HFFc6 (cell line): ENCODE measurements around the gene SCYGR6. TPM values are rescaled to one million over a fixed set of nuclear protein-coding genes. Genes with fewer than 3 reads are reported as not detected.
A peak's percentile ranks its signal among the peaks of the same experiment; 100 is the strongest.
"Not testable (repeated sequence)": the region's sequence is repeated elsewhere in the genome, so short reads cannot be mapped to it uniquely, and the experiment has no call there.

Source experiments
- DNase-seq: peaks from one replicate; pipeline ENCODE4 v3.0.0-alpha.2; 2018
- H3K27ac Mint-ChIP-seq: 2 replicates; pipeline ENCODE4 v1.8.0; 2020; ENCODE audit warnings: mild to moderate bottlenecking, mixed read lengths
- H3K27me3 Mint-ChIP-seq: 2 replicates; pipeline ENCODE4 v1.8.0; 2021; ENCODE audit warnings: mild to moderate bottlenecking, moderate library complexity, mixed read lengths; ENCODE audit not compliant: insufficient read depth
- H3K36me3 Mint-ChIP-seq: 2 replicates; pipeline ENCODE4 v1.8.0; 2021; ENCODE audit warnings: low read depth, mixed read lengths
- H3K4me1 Mint-ChIP-seq: 2 replicates; pipeline ENCODE4 v1.8.0; 2020; ENCODE audit warnings: low read depth, mixed read lengths
- H3K4me3 Mint-ChIP-seq: 2 replicates; pipeline ENCODE4 v1.8.0; 2020; ENCODE audit warnings: mild to moderate bottlenecking, moderate library complexity, mixed read lengths
- H3K9me3 Mint-ChIP-seq: 2 replicates; pipeline ENCODE4 v1.8.0; 2020; ENCODE audit warnings: mild to moderate bottlenecking, mixed read lengths
- total RNA-seq, 6 experiments: library from RNA; stranded (reverse); fragmentation: NEBNext Ultra II Directional; extraction: Animal tissue kit (Norgen Biotek cat#: 25700); gene quantifications; 2 replicates in 1 of 6; 3 replicates in 5 of 6; pipeline ENCODE4 v1.2.3, GENCODE V29; 2021
- TF ChIP-seq, protein P1 (sequence below): fragments of 200-600 bp; sonication (generic); IDR thresholded peaks from 2 replicates; pipeline ENCODE4 v1.5.0; 2021; ENCODE audit warnings: antibody characterized with exemption, mild to moderate bottlenecking

Gene SCYGR6
- total RNA-seq, 6 experiments from 2014 or later, result not detected

DNA sequence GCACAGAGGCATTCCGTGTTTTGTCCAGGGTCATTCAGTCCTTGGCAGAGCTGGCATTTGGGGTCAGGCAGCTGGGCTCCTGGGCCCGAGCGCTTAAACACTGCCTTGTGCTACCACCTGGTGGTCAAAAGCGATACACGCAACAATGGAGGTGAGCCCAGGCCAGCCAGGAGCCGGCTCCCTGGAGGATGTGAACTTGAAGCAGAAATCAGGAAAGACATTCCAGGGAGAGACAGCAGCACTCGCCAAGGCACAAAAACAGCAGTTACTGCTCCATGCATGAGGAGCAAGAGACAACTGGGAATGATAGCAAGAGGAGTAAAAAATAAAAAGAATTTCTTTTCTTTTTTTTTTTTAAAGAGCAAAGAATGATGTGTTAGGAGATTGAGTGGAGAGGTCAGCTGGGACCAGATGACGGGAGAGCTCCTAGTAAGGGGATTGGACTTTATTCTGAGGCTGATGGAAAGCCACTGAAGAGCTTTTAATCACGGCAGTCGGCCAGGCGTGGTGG lies 41.9 kb upstream of the SCYGR6 start:
- Mint-ChIP-seq H3K27me3 (peaks cover 5% of the 10 kb centered on the region), H3K36me3 (no peaks in the 10 kb centered on the region), H3K4me1 (peaks cover 23% of the 10 kb centered on the region), H3K9me3 (no peaks in the 10 kb centered on the region), H3K4me3 (no peak overlapping the region), H3K27ac (no peak overlapping the region)
- TF ChIP-seq, protein P1, sequence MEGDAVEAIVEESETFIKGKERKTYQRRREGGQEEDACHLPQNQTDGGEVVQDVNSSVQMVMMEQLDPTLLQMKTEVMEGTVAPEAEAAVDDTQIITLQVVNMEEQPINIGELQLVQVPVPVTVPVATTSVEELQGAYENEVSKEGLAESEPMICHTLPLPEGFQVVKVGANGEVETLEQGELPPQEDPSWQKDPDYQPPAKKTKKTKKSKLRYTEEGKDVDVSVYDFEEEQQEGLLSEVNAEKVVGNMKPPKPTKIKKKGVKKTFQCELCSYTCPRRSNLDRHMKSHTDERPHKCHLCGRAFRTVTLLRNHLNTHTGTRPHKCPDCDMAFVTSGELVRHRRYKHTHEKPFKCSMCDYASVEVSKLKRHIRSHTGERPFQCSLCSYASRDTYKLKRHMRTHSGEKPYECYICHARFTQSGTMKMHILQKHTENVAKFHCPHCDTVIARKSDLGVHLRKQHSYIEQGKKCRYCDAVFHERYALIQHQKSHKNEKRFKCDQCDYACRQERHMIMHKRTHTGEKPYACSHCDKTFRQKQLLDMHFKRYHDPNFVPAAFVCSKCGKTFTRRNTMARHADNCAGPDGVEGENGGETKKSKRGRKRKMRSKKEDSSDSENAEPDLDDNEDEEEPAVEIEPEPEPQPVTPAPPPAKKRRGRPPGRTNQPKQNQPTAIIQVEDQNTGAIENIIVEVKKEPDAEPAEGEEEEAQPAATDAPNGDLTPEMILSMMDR, result peak; percentile 95
- peak; percentile 60 for DNase-seq

DNA sequence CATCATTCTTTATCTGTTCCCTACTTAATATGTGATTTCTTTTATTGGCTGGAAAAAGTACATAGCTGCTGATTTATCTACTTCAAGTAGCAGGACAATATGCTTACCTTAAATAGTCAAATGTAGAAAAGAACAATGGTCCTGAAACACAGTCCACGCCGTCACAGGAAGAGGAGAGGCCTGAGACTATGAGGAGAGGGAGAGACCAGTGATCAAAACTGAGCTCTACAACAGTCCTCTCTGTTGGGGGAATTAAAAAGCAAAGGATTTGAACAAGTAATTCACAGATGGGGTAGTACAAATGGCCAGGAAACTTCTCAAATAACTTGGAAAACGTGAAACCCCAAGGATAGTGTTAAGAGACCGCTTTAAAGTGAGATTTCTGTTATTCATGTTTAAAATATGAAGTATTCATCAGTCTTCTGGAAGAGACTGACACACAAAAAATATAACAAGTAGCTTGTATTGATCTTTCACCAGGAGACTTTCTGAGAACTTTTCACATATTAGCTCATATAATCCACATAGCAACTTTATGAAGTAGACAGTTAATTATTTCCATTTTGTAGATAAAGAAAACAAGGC lies 41.3 kb upstream of the SCYGR6 start:
- no peak for DNase-seq
- peak overlapping the region; percentile 9; the same call in 1 of the 2 replicates for H3K27ac Mint-ChIP-seq
- H3K4me3 Mint-ChIP-seq, result no peak overlapping the region
- H3K27me3 Mint-ChIP-seq, result peaks cover 5% of the 10 kb centered on the region
- H3K4me1 Mint-ChIP-seq, result peaks cover 23% of the 10 kb centered on the region
- H3K9me3 Mint-ChIP-seq, result no peaks in the 10 kb centered on the region
- TF ChIP-seq, protein P1, result no peak
- H3K36me3 Mint-ChIP-seq, result no peaks in the 10 kb centered on the region

DNA sequence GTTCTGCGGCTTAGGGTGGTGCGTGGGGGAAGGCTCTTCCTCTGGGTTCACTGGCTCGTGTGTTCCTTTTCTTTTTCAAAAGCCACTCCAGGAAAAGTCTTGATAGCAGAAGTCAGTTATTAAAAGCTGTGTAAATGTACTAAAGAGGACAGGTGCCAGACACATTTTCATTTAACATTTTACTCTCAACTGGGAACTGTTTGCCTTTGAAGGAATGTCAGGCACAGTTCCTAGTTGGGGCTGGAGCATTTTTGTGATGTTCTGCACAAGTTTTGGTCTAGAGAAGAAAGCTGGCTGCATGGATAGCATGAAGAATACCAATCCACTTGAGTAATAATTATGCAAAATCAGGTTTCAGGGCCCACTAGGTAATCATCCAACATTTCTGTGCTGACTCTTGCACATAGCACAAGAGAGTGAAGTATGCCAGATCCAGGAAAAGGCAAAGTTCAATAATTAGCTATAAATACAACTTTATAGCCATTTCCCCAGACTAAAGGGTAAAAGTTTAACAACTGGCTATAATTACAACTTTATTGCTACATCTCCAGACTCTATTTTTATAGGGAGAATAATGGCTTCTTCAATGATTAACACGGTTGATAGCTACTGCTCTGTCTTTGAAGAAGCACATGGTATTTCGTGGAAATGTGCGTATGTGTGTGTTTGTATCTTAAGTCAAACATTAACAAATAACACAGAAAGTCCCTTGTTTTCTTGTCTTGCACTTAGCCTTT lies 37.4 kb upstream of the SCYGR6 start:
- peak; percentile 3 for DNase-seq
- H3K4me1 Mint-ChIP-seq, result peaks cover 23% of the 10 kb centered on the region
- no peak overlapping the region for H3K27ac Mint-ChIP-seq
- no peaks in the 10 kb centered on the region for H3K9me3 Mint-ChIP-seq
- TF ChIP-seq, protein P1, result no peak
- H3K4me3 Mint-ChIP-seq, result no peak overlapping the region
- no peaks in the 10 kb centered on the region for H3K36me3 Mint-ChIP-seq
- peaks cover 7% of the 10 kb centered on the region for H3K27me3 Mint-ChIP-seq

DNA sequence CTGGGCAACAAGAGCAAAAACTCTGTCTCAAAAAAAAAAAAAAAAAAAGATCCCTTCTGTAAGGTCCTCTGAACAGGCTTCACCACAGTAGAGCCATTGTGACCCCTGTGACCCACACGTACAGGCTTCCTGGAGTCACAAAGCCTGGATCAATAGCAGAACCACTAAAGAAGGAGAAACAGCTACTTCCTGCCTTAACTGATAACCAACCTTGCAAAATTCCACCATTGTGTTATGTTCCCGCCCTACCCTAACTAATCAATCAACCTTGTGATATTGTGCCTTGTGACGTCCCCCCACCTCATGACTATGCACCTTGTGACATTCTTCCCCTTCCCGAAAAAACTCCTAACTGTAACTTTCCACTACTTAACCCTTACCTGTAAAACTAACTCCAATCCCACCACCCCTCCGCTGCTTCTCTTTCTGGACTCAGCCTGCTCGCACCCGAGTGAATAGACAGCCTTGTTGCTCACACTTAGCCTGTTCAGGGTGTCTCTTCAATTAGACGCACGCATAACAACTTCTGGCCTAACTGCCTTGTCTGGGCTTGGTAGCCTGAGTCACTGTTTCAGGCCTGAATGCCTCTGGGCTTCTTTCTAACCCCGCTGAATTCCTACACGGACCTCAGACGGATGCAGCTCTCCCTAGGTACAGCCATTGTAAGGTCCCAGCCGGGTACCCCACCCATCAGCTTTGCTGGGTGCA lies 35.0 kb upstream of the SCYGR6 start:
- H3K27me3 Mint-ChIP-seq, result peaks cover 7% of the 10 kb centered on the region

DNA sequence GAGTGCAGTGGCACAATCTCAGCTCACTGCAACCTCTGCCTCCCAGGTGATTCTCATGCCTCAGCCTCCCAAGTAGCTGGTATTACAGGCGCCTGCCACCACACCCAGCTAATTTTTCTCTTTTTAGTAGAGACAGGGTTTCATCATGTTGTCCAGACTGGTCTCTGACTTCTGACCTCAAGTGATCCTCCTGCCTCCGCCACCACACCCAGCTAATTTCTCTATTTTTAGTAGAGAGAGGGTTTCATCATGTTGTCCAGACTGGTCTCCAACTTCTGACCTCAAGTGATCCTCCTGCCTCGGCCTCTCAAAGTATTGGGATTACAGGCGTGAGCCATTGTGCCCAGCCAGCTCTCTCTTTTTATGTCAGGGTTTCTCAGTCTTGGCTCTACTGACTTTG lies 31.7 kb upstream of the SCYGR6 start:
- H3K9me3 Mint-ChIP-seq, H3K4me1 Mint-ChIP-seq, DNase-seq, H3K36me3 Mint-ChIP-seq, H3K27ac Mint-ChIP-seq, H3K27me3 Mint-ChIP-seq, H3K4me3 Mint-ChIP-seq: not testable (repeated sequence)

More for the DNA sequence above, 35.0 kb upstream of the SCYGR6 start:
- TF ChIP-seq, protein P1, result no peak
- Mint-ChIP-seq H3K36me3 (no peaks in the 10 kb centered on the region), H3K4me3 (no peak overlapping the region), H3K27ac (no peak overlapping the region), H3K9me3 (no peaks in the 10 kb centered on the region), H3K4me1 (peaks cover 12% of the 10 kb centered on the region; the same call in 1 of the 2 replicates)
- DNase-seq, result no peak
